Measurements from ENCODE around the gene RXRG.
"Not testable (repeated sequence)": the region's sequence is repeated elsewhere in the genome, so short reads cannot be mapped to it uniquely, and the experiment has no call there.

The RXRG gene

DNA sequence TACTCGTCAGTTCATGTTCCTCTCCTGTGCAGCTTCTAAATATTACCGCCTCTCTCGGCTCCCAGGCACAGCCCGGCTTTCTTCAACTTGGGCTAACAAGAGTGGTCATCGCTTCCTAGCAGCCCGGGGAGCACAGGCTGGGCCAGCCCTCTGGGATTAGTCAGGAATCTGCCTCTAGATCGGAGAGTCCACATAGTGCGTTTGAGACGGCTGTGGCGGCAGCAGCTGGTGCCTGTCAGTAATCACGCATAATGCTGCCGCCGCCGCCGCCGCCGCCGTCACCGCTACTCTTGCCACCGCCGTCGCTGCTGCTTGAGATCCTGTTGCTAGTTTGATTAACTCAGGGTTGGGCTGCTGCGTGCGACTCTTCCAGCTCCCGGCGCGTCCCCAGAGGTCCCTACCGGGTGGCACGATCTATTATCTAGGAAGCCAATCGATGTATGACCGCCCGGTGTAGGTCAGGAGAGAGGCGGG is at the start of gene RXRG:
RXRG (minus strand) TSS at position 230 of the 474 bp plus-strand sequence. CDS start 233 bp downstream, outside the sequence.
- DNase-seq: peak in 25 of 51 donors; percentile 6 to 54 (median 28)

DNA sequence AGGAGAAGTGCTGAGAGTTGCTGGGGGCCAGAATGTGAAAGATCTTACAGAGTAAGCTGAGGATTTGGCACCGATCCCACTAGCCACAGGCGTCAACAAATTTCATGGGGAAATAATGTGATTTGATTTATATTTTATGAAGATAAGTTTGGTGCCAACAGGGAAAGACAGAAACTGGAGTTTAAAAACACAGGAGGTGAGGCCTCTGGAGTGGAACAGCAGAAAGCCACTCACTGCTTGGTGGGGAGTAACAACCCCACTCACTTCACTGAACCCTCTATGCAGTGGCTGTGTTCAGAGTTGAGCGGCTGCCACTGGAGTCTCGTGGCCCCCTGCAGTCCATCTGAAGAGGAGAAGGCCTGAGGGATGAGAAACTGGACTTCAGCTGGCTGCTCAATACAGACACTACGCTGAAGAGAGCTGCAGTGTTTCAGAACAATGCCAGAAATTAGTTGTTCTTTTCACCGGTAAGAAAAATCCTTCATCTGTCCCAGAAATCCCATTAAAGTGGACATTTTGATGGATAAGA is 48.0 kb upstream of the RXRG start:
- no peak for DNase-seq

DNA sequence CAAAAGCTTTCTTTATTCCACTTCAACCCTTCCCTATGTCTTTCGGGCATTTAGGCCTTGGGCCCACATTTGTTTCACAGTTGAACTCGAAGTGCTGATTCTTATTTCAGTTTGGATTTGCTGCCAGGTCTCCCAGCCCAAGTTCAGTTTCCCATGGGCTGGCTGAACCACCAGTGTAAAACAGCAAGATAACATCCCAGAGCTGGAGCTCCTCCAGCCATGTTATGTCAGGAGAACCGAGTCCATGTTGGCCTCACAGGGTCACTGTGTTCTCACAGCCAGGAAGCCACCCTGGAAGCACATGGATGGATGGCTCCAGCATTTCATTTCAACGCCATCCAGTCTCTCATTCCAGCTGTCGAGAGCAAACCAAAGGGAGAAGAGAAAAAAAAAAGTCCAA is 45.2 kb upstream of the RXRG start:
- no peak for DNase-seq

DNA sequence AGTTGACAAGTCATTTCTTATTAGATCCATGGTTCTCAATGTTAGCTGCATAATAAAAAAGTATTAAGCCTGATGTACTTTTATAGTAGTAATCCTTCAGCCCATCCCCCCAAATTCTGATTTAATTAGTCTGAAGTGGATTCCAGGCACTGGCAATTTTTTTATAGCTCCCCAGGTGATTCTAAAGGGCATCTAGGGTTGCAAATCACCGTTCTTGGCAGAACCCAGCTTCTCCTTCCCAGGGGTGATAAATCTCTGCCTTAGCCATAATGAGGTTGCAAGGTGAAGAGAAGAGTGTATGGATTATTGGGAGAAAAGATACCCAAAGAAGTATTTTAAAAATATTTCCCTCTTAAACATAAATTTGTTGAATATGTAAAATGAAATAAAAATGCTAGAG is 43.0 kb upstream of the RXRG start:
- DNase-seq: no peak

DNA sequence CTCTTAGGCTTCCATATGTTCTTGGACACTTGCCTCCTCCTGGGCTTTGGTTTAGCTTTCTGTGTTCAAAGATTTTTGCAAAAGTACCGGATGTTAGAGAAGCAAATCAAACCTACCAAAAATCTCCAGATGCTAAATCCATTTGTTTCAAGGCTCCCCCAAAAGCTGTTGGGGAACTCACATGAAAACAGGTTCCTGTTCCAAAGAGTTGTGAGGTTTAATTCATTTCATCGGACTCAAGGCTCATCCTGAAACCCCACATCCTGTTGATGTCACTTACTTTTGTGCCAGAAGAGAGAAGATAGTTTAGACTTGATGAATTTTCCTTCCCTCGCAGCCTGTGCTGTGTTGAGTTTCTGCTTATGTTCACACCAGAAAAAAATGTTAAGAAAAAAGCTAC is 41.7 kb upstream of the RXRG start:
- no peak for DNase-seq

DNA sequence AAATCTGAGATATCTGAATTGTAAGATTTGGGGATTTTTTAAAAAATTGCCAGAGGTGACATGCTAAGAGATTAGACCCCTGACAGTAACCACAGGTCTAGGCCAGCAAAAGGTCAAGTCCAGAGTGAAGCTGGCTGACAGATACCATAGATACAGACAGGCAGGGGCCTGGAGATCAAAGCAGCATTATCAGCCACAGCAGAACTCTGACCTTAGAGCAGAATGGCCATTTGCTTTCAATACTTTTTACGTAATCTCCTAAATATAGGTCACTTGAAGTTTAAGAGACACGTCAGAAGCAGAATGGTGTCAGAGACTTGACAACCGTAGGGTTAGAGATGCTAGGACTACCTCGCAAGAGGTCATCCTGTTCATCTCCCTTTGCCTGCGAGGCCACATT is 40.8 kb upstream of the RXRG start:
- no peak for DNase-seq

DNA sequence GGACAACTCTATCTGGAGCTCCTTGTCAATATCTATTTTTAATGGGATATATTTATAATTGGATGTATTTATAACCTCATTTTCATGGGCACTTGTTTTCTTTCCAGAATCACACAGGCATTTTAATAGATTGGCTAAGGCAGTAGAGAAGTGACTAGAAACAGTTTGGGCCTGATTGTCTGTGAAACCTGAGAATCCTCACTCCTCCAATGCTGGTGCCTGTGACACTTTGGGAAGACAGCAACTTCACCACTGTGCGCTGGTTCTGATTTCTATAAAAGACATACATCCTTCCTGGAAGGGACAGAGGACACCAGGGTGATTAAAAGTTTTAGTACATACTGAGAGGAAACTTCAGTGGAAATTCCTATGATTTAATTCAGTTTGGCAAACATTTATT is 39.6 kb upstream of the RXRG start:
- no peak for DNase-seq

DNA sequence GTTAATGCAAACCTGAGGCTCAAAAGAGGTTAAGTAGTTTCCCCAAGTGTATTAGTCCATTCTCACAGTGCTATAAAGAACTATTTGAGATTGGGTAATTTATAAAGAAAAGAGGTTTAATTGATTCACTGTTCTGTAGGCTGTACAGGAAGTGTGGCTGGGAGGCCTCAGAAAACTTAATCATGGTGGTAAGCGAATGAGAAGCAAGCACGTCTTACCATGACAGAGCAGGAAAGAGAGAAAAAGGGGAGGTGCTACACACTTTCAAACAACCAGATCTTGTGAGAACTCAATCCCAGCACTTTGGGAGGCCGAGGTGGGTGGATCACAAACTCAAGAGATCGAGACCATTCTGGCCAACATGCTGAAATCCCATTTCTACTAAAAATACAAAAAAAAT is 38.5 kb upstream of the RXRG start:
- DNase-seq: no peak

DNA sequence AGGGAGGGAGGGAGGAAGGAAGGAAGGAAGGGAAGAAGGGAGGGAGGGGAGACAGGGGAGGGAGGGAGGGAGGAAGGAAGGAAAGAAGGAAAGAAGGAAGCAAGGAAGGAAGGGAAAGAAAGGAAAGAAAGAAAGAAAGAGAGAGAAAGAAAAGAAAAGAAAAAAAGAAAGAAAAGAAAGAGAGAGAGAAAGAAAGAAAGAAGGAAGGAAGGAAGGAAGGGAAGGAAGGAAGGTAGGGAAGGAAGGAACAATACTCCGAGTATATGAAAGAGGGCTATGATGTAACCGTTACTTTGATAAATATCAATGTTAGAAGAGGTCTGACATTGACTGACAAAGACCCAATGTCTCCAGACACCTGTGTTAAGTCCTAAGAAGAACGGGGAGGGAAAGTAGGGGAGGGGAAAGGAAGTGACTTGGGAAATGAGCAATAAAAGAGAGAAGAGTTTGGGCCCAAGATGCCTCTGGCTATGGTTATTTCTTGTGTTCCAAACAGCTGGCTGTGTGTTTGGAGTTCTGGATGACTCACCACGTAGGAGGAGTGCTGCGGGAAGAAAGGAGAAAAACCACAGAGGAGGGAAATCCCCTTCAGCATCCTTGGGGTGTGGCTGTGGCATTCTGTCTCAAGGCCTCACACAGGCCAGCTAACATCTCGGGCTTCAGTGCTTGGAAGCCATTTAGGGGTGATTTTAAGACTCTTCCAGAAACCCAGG is 37.0 kb upstream of the RXRG start:
- DNase-seq: no peak

DNA sequence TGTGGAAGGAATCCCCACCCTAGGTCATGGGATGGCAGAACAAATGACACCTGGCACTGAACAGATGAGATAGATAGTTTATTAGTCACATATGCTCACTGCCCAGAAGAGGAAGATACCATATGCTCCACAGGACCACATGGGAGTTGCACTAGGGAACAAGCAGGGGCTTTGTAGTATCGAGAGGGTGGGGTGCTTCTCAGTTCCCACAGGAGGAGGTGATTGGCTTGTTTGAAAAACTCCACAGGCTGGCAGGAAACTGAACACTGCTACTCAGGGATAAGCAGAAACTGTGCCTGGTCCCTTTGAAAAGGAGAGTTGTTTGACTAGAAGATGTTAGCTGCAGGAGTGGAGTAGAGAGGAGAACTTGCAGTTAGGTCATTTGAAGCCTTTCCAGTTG is 31.9 kb upstream of the RXRG start:
- DNase-seq: no peak

DNA sequence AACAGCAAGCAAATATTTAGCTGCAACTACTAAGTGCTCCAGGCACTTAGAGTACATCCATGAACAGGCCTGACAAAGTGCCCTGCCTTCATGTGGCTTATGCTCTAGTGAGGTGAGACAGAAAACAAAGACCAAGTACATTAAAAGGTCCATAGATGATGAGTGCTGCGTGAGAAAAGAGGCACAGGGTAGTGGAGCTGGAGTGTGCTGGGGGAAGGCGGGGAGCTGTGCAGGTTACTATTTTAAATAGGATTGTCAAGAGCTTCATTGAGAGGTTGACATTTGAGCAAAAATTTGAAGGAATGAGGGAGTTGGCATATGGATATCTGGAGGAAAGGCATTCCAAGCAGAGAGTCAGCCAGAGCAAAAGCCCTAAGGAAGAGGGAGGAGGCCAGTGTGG is 29.3 kb upstream of the RXRG start:
- no peak for DNase-seq

DNA sequence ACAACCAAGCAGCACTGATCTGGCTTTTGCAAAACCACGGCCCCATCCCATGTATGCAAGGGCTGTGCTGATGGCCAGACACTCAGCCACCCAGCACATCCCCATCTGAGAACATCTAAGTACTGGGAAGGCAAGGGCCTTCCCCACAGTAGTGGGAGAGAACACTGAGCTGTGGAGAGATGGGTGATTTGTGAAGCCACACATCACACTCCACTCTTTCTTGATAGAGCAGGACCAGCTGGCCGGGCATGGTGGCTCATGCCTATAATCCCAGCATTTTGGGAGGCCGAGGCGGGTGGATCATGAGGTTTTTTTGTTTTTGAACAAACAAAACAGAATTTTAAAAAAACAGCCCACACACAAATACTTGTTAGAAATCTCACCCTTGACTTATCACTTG is 28.2 kb upstream of the RXRG start:
- no peak for DNase-seq

DNA sequence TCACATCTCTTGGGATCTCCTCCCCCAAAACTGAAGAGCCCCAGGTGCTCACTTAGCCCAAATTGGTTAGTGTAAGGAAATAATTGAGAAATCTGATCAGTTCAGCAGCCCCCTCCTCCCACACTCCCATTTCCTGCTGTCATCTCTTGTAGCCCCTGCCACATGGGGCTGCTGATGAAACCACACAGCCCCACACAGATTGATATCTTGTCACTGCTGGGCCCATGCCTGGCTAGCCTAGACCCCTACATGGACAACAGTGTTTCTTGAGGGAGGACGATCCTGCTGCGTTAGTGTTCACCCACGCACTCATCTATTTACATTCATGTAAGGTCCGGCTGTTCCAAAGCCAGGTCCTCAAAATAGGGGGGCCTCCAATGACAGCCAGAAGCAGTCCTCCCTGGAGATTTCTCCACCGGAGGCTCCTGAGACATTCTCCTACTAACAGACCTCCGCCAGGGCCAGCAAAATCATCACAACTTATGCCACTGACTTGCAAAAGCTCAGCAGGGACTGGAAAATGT is 23.9 kb upstream of the RXRG start:
- no peak for DNase-seq

DNA sequence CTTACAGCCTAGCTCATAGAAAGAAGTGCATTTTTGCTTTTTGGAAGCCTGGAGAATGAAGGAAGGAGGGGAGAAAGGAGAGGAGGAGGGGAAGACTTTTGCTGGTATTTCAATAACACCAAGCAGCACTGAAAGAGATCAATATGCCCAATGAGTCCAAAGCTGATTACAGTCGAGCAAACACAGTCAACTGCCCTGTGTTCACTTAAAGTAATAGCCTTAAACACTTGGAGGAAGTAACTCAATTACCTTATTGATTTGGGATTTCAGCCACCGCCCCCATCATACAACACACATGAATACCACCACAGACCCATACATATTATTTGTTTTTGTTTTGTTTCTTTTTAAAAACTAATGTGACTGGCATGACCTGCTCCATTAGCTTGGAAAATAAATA is 23.3 kb upstream of the RXRG start:
- no peak for DNase-seq

DNA sequence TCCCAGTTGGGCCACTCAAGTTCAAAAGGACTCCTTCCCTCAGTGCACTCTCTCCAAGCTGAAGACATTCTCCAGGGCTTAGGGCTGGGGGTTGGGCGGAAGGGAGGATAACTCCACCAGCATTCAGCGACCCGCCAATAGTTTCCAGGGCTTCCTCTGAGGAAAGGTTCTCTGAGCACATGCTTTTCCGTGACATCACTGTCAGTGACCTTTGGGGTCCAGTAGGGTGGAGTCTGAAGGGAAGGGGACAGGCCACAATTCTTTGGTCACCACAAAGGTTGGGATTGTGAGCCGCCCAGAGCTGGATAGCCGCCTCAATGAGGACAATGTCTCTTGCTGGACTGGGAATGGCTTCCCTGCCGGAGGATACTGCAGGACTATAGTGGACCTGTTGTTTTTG is 22.8 kb upstream of the RXRG start:
- DNase-seq: peak in 9 of 51 donors; percentile 2 to 41 (median 14)

DNA sequence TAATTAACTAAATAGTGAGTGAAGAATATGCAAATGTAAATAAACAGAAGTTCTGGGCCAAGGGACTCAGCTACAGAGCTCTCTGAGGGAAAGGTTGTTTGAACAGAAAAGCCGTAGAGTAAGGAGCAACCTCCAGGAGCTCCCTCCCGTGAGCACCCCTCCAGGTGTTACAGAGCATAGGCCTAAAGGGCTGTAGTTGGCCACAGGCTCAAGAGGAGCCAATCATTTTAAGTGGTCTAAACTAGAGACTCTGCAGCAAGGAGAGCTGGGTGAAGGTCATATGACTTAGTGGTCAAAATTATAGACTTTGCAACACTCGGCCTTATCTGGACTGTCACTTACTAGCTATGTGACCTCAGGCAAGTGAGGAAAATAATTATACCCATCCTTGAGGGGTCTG is 19.1 kb upstream of the RXRG start:
- DNase-seq: no peak

DNA sequence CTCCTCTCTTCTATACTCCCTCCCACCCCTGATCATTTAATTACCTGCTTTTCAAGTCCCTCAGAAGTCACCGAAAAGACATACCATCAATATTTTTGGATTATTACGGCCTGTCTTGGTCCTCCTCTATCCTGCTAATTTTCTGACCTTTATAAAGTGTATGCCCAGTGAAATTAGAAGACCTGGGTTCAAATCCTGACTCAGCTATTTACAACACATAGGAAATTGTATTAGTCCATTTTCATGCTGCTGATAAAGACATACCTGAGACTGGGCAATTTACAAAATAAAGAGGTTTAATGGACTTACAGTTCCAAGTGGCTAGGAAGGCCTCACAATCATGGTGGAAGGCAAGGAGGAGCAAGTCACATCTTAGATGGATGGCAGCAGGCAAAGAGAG is 14.8 kb upstream of the RXRG start:
- DNase-seq: not testable (repeated sequence)

DNA sequence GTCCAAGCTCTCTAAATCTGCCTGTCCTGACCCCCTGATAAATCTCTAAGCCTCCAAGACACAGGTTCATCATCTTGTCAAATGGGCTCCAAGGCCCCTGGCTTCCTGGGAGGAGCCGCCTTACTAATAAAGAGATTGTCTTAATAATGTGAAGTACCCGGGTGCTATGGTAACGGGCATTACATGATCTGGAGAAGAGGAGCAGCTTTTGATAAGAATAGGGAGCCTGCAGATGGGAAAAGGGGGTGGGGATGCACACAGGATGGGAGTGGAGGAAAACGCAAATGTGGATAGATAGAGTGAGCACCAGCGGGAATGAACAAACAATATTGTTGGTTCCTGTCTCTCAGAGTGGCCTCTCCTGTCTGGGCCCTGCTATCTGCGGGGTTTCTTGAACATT is 11.9 kb upstream of the RXRG start:
- DNase-seq: no peak

DNA sequence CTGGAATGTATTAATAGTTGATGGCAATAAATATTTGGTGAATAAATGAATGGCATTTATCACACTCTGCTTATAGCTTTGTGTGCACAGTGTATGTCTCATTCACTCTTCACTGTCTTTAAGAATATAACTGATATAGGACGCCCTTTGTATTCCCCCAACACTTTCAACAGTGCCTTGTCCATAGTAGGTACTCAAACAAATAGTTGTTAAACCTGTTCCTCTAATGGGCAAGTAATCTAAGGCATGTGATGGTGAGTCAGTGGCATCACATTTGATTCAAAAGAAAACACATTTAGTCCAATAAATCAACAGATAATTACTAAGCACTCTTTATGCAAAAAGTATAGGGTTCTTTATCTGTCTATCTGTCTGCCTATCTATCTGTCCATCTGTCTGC is 11.2 kb upstream of the RXRG start:
- no peak for DNase-seq

DNA sequence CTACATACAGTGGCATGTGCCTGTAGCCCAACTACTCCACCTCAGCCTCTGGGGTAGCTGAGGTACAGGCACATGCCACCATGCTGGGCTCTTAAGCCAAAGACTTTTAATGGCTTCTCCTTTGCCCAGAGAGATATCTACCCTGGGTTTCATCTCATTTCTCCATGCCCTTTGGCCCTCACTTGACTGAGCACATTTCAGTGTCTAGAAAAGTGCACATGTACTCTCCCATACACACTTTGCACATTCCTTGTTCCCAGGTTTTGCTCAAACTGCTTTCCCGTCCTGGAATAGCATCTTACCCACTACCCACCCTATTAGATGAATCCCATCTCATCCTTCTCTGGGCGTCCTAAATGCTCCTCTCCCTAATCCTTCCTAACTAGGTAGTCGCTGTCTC is 10.2 kb upstream of the RXRG start:
- no peak for DNase-seq

DNA sequence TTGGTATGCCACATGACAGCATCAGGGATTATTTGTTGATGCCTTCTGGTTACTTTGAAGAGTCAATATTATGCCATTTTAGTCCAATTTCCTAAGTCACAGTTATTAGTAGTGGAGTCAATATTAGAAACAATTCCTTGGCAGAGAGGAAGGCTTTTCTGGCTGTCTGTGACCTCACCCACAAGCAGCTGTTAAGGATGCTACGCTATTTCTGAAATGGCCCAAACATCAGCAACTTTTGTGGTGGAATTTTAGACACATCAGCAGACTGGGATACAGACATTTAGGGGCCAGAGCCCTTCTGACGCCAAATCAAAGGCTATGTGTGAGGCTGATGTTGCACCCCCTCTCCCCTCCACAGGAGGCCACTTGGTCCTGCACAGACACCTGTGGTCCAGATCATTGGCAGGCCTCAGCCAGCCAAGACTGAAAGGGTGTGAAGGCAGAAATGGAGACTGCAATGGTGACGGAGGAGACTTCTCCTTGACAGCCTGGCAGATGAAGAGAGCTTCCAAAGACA is 9.2 kb upstream of the RXRG start:
- no peak for DNase-seq

DNA sequence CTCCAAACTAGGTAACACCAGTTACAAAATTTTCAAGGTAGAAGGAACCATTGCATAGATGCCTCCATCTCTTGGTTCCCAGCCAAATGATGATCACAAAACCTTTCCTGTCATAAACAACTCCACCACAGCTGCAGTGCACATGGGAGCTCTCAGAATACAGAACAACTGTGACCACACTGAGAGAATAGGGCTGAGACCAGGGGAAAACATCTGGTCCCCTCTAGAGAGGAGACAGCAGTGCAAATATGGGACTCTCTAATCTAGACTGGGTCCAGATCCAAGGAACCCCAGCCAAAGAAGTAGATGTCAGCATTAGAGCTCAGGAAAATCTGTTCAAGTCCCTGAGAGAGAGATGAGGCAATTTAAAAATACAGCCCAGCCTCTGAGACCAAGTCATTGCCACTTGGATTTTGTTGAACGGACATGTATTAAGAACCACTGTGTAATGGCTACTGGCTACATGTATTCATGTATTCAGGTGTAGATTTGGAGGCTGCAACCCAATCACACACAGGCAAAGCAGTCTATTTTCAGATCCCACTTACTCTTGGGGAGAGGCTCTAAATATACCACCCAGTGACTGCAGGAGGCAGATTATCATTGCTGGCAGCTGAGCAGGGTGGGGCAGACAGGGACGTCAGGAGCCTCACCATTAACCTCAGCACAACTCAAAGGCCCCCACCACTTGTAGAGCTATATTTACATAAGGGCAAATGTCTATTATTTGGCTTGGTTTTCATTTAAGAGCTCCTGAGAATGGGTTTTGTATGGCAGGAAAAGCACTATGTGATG is 7.6 kb upstream of the RXRG start:
- DNase-seq: no peak
